ENCODE results near the gene MOK.

Gene MOK

DNA sequence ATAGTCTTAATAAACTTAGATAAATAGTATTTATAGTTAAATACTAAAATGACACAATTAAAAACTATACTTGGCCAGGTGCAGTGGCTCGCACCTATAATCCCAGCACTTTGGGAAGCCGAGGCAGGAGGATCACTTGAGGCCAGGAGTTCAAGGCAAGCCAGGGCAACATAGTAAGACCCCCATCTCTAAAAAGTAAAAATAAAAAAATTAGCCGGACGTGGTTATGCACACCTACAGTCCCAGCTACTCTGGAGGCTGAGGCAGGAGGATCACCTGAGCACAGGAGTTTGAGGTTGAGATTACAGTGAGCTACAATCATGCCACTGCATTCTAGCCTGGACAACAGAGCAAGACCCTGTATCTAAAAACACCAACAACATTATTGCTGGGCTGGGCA, 41.7 kb upstream of the MOK start:
- TF ChIP-seq, protein P1, sequence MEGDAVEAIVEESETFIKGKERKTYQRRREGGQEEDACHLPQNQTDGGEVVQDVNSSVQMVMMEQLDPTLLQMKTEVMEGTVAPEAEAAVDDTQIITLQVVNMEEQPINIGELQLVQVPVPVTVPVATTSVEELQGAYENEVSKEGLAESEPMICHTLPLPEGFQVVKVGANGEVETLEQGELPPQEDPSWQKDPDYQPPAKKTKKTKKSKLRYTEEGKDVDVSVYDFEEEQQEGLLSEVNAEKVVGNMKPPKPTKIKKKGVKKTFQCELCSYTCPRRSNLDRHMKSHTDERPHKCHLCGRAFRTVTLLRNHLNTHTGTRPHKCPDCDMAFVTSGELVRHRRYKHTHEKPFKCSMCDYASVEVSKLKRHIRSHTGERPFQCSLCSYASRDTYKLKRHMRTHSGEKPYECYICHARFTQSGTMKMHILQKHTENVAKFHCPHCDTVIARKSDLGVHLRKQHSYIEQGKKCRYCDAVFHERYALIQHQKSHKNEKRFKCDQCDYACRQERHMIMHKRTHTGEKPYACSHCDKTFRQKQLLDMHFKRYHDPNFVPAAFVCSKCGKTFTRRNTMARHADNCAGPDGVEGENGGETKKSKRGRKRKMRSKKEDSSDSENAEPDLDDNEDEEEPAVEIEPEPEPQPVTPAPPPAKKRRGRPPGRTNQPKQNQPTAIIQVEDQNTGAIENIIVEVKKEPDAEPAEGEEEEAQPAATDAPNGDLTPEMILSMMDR (IDR thresholded peaks at IDR 0.05; ENCODE audit: low read depth, low read length) = no peak
- no peaks in the 10 kb centered on the region for H3K27me3 ChIP-seq (ENCODE audit: insufficient read depth, low read depth, severe bottlenecking)
- no peak for DNase-seq
- H3K9me3 ChIP-seq (ENCODE audit: severe bottlenecking) = no peaks in the 10 kb centered on the region
- H3K4me3 ChIP-seq (ENCODE audit: low read depth, low read length) = no peak overlapping the region
- H3K27ac ChIP-seq = no peak overlapping the region
- H3K36me3 ChIP-seq = peaks cover 34% of the 10 kb centered on the region

DNA sequence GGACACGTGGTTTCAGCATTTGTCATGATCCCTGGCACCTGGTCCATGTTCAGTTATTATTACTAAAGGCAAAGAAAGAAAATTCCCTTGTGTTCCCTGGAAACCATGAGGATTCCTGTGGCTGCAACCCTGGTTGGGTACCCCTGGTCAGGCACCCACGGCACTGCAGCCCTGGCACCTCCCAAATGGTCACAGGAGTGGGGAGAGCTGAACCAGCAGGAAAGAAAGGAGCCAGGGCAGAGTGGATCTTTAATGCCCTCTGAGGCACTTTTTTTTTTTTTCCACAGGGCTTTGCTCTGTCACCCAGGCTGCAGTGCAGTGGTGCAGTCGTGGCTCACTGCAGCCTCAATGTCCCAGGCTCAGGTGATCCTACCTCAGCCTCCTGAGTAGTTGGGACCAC, 40.3 kb upstream of the MOK start:
- H3K9me3 ChIP-seq (ENCODE audit: severe bottlenecking) = no peaks in the 10 kb centered on the region
- H3K27me3 ChIP-seq (ENCODE audit: insufficient read depth, low read depth, severe bottlenecking) = no peaks in the 10 kb centered on the region
- no peak overlapping the region for H3K4me3 ChIP-seq (ENCODE audit: low read depth, low read length)
- H3K36me3 ChIP-seq = peaks cover 44% of the 10 kb centered on the region
- no peak overlapping the region for H3K27ac ChIP-seq
- no peak for DNase-seq
- TF ChIP-seq, protein P1 (IDR thresholded peaks at IDR 0.05; ENCODE audit: low read depth, low read length) = no peak

DNA sequence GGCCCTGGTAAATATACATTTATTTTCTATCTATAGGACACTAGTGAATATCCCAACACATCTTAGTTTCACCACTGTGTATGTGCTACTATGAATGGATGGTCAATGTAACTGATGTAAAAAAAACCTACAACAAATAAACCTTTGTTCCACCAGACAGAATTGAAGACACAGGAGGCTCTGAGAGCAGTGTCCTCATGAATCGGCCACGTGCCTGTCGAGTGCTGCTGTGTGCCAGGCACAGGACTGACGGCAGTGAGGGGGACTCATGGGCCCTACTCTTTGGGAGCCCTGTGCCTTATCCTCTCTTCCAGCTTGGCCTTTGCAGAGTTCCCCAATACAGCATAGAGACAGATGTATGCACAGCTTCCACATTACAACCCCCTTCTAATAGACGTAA, 39.5 kb upstream of the MOK start:
- Histone ChIP-seq H3K27ac (no peak overlapping the region), H3K36me3 (peaks cover 44% of the 10 kb centered on the region), H3K27me3 (ENCODE audit: insufficient read depth, low read depth, severe bottlenecking) (no peaks in the 10 kb centered on the region), H3K4me3 (ENCODE audit: low read depth, low read length) (no peak overlapping the region), H3K9me3 (ENCODE audit: severe bottlenecking) (no peaks in the 10 kb centered on the region)
- TF ChIP-seq, protein P1 (IDR thresholded peaks at IDR 0.05; ENCODE audit: low read depth, low read length) = no peak
- no peak for DNase-seq

DNA sequence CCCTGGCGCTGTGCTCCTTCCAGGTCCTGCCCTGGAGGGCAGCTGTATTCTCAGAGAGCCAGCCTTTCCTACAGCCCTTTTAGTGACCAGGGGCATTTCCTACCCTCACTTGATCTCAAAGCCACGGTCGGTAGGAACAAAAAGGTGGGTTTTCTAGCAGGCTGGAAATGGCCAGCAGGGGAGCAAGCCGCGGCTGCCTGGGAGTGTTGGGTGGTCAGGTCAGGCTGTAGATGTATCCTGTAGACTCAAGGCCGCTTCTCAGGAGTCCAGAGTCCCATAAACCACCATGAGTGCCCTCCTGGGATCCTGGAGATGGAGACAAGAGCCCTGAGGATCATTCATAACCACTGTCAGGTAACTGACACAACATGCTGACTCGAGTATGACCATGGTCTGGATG, 39.1 kb upstream of the MOK start:
- no peaks in the 10 kb centered on the region for H3K27me3 ChIP-seq (ENCODE audit: insufficient read depth, low read depth, severe bottlenecking)
- no peak overlapping the region for H3K27ac ChIP-seq
- peaks cover 48% of the 10 kb centered on the region for H3K36me3 ChIP-seq
- DNase-seq = no peak
- TF ChIP-seq, protein P1 (IDR thresholded peaks at IDR 0.05; ENCODE audit: low read depth, low read length) = no peak
- H3K9me3 ChIP-seq (ENCODE audit: severe bottlenecking) = no peaks in the 10 kb centered on the region
- no peak overlapping the region for H3K4me3 ChIP-seq (ENCODE audit: low read depth, low read length)

DNA sequence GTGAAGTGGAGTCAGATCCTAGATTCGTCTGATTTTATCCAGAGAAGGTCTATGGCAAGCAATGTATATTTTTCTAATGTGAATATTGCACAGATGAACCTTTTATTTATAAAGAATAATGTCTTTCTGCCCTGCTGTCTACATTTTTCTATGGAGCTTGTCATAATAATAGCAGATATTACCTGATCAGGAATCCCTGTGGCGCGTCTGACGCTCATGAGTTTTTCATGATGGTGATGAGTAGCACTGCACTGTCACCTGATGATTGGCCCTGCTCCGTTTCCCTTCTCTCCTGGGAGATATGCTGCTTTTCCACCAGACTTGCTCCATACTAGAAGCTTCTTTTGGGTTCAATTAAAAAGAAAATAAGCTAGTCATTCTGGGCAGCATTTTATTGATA, 37.3 kb upstream of the MOK start:
- no peak for DNase-seq
- TF ChIP-seq, protein P1 (IDR thresholded peaks at IDR 0.05; ENCODE audit: low read depth, low read length) = no peak
- Histone ChIP-seq H3K4me3 (ENCODE audit: low read depth, low read length) (no peak overlapping the region), H3K27me3 (ENCODE audit: insufficient read depth, low read depth, severe bottlenecking) (no peaks in the 10 kb centered on the region), H3K36me3 (peaks cover 45% of the 10 kb centered on the region), H3K9me3 (ENCODE audit: severe bottlenecking) (no peaks in the 10 kb centered on the region), H3K27ac (no peak overlapping the region)

DNA sequence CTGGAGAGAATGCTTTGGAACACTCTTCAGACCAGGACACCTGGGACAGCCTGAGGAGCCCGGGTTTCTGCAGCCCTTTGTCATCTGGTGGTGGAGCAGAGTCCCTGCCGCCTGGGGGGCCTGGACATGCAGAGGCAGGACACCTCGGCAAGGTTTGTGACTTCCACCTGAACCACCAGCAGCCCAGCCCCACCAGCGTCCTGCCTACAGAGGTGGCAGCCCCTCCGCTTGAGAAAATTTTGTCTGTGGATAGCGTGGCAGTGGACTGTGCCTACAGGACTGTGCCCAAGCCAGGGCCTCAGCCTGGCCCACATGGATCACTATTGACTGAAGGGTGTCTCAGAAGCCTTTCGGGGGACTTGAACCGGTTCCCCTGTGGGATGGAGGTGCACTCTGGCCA, 36.6 kb upstream of the MOK start:
- H3K27me3 ChIP-seq (ENCODE audit: insufficient read depth, low read depth, severe bottlenecking) = no peaks in the 10 kb centered on the region
- H3K27ac ChIP-seq = no peak overlapping the region
- no peak overlapping the region for H3K4me3 ChIP-seq (ENCODE audit: low read depth, low read length)
- no peaks in the 10 kb centered on the region for H3K9me3 ChIP-seq (ENCODE audit: severe bottlenecking)
- peaks cover 45% of the 10 kb centered on the region for H3K36me3 ChIP-seq
- DNase-seq = no peak
- TF ChIP-seq, protein P1 (IDR thresholded peaks at IDR 0.05; ENCODE audit: low read depth, low read length) = no peak
